OCI-LY7 (cell line): ENCODE data around the gene CDKAL1.

ENCODE experiments used
- EZH2phosphoT487 ChIP-seq: fragments of 200-600 bp; sonication (generic); IDR thresholded peaks from 2 replicates; pipeline ENCODE4 v1.6.1; 2018; ENCODE audit warnings: low read depth, borderline replicate concordance, mild to moderate bottlenecking, mixed run types, antibody characterized with exemption, low read length, moderate library complexity, mixed read lengths
- TF ChIP-seq, protein P1 (sequence below): fragments of 200-600 bp; sonication (generic); conservative IDR thresholded peaks from 2 replicates; pipeline ENCODE4 v1.5.1; 2014; ENCODE audit warnings: mild to moderate bottlenecking, antibody characterized with exemption, low read length, moderate library complexity, mixed read lengths

DNA sequence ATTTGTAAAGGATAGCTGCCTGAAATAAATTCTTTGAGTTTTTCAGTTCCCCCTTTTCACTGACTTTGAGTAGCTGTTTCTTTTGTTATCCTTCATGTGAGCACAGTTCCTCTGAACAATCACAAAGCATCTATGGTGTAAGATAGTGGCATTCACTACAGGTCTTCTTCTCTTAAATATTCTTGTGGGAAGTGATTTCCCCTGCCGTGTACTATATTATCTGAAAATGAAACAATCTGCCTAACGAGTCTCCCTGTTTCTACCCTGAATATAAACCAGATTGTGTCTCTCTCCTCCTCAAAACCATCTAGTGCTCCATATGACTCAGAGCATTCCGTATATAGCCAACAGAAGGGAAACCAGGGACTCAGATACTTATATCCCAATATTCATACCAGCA, 679.2 kb downstream of the CDKAL1 start:
- TF ChIP-seq, protein P1, sequence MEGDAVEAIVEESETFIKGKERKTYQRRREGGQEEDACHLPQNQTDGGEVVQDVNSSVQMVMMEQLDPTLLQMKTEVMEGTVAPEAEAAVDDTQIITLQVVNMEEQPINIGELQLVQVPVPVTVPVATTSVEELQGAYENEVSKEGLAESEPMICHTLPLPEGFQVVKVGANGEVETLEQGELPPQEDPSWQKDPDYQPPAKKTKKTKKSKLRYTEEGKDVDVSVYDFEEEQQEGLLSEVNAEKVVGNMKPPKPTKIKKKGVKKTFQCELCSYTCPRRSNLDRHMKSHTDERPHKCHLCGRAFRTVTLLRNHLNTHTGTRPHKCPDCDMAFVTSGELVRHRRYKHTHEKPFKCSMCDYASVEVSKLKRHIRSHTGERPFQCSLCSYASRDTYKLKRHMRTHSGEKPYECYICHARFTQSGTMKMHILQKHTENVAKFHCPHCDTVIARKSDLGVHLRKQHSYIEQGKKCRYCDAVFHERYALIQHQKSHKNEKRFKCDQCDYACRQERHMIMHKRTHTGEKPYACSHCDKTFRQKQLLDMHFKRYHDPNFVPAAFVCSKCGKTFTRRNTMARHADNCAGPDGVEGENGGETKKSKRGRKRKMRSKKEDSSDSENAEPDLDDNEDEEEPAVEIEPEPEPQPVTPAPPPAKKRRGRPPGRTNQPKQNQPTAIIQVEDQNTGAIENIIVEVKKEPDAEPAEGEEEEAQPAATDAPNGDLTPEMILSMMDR: no peak
- no peak for TF ChIP-seq EZH2phosphoT487
